Activated naive CD8-positive, alpha-beta T cell treated with anti-CD3 and anti-CD28 coated beads, Interleukin-2, amount 10 ng/mL, durations not matched to agents 7 days and 5 days (primary cell): ENCODE data around the gene CMBL. TPM values are rescaled to one million over a fixed set of nuclear protein-coding genes. Genes with fewer than 3 reads are reported as not detected.
"Not testable (repeated sequence)": the region's sequence is repeated elsewhere in the genome, so short reads cannot be mapped to it uniquely, and the experiment has no call there.

Experiments
- ATAC-seq: fragments of 150-1000 bp; cut with Tn5 transposase; one replicate; pipeline ENCODE4 v1.10.0; 2021; ENCODE audit warnings: low read depth, moderate library complexity
- POLR2A ChIA-PET: fragments of 350-600 bp; sonication (Branson Sonifier 250); formaldehyde crosslinking; loops from one replicate; lab custom pipeline; 2021; ENCODE audit warnings: antibody characterized with exemption; lab: Charles Lee
- DNase-seq: peaks from one replicate; pipeline ENCODE4 v3.0.0; 2021
- H3K27ac Mint-ChIP-seq: one replicate; pipeline ENCODE4 v1.8.0; 2022; ENCODE audit warnings: mild to moderate bottlenecking, mixed read lengths
- H3K27me3 Mint-ChIP-seq: one replicate; pipeline ENCODE4 v1.8.0; 2022; ENCODE audit warnings: mild to moderate bottlenecking, moderate library complexity, mixed read lengths
- H3K36me3 Mint-ChIP-seq: one replicate; pipeline ENCODE4 v1.8.0; 2021; ENCODE audit warnings: mild to moderate bottlenecking, mixed read lengths
- H3K4me1 Mint-ChIP-seq: one replicate; pipeline ENCODE4 v1.8.0; 2021; ENCODE audit warnings: mixed read lengths
- H3K4me3 Mint-ChIP-seq: one replicate; pipeline ENCODE4 v1.8.0; 2022; ENCODE audit warnings: mild to moderate bottlenecking, moderate library complexity, mixed read lengths
- H3K9me3 Mint-ChIP-seq: one replicate; pipeline ENCODE4 v1.8.0; 2021; ENCODE audit warnings: mixed read lengths
- total RNA-seq, 2 experiments: library from RNA; stranded (reverse); gene quantifications; one replicate each; pipeline ENCODE4 v1.2.3, GENCODE V29; 2021

The CMBL gene
- total RNA-seq, 2 experiments from 2014 or later = 2.4 to 2.8 TPM

GRCh38 chr5:10279328-10279727, 28.4 kb downstream of the CMBL start:
- DNase-seq = no peak
- no peak overlapping the region for H3K27ac Mint-ChIP-seq

GRCh38 chr5:10278658-10279279, 28.9 kb downstream of the CMBL start:
- Mint-ChIP-seq H3K9me3 (no peaks in the 10 kb centered on the region), H3K27me3 (peaks cover 14% of the 10 kb centered on the region), H3K27ac (no peak overlapping the region), H3K36me3 (no peaks in the 10 kb centered on the region), H3K4me1 (peaks cover 8% of the 10 kb centered on the region), H3K4me3 (no peak overlapping the region)
- DNase-seq (no peak), ATAC-seq (no peak)
- POLR2A ChIA-PET = no interaction called here

More at GRCh38 chr5:10279328-10279727, 28.4 kb downstream of the CMBL start:
- Mint-ChIP-seq H3K27me3 (peaks cover 14% of the 10 kb centered on the region), H3K4me1 (peaks cover 8% of the 10 kb centered on the region), H3K4me3 (no peak overlapping the region), H3K36me3 (no peaks in the 10 kb centered on the region), H3K9me3 (no peaks in the 10 kb centered on the region)
- POLR2A ChIA-PET = no interaction called here
- no peak for ATAC-seq

- Mint-ChIP-seq H3K4me1 (peaks cover 8% of the 10 kb centered on the region), H3K27ac (no peak overlapping the region), H3K36me3 (no peaks in the 10 kb centered on the region), H3K9me3 (no peaks in the 10 kb centered on the region), H3K27me3 (peaks cover 15% of the 10 kb centered on the region), H3K4me3 (no peak overlapping the region)
- POLR2A ChIA-PET = interaction anchor here (1.4 kb wide), 1 partner anchor 75 kb away, joined by 5 read pairs; the partner anchor contains the start of gene MARCHF6
- ATAC-seq (no peak), DNase-seq (no peak)
Measured at GRCh38 chr5:10277773-10278630, 29.7 kb downstream of the CMBL start.

- Mint-ChIP-seq H3K27me3 (peaks cover 21% of the 10 kb centered on the region), H3K4me3 (no peak overlapping the region), H3K27ac (no peak overlapping the region), H3K36me3 (peaks cover 2% of the 10 kb centered on the region), H3K9me3 (peaks cover 2% of the 10 kb centered on the region), H3K4me1 (peaks cover 16% of the 10 kb centered on the region)
- no peak for ATAC-seq
- DNase-seq = no peak
- POLR2A ChIA-PET = interaction anchor here (1.4 kb wide), 1 partner anchor 77 kb away, joined by 5 read pairs; the partner anchor contains the start of gene MARCHF6
Measured at GRCh38 chr5:10276691-10277090, 31.0 kb downstream of the CMBL start.

GRCh38 chr5:10275991-10276390, 31.7 kb downstream of the CMBL start:
- POLR2A ChIA-PET = no interaction called here
- Mint-ChIP-seq H3K4me3 (no peak overlapping the region), H3K9me3 (peaks cover 2% of the 10 kb centered on the region), H3K4me1 (peaks cover 16% of the 10 kb centered on the region), H3K27ac (no peak overlapping the region), H3K27me3 (peaks cover 22% of the 10 kb centered on the region), H3K36me3 (peaks cover 2% of the 10 kb centered on the region)
- ATAC-seq (no peak), DNase-seq (no peak)

- Mint-ChIP-seq H3K27ac (no peak overlapping the region), H3K4me3 (no peak overlapping the region), H3K4me1 (peaks cover 21% of the 10 kb centered on the region), H3K27me3 (peaks cover 26% of the 10 kb centered on the region), H3K36me3 (peaks cover 2% of the 10 kb centered on the region), H3K9me3 (peaks cover 2% of the 10 kb centered on the region)
- no peak for DNase-seq
- POLR2A ChIA-PET = no interaction called here
- ATAC-seq = no peak
Measured at GRCh38 chr5:10275460-10275859, 32.2 kb downstream of the CMBL start.

- ATAC-seq, H3K4me3 Mint-ChIP-seq, H3K9me3 Mint-ChIP-seq, H3K36me3 Mint-ChIP-seq, DNase-seq, POLR2A ChIA-PET: not testable (repeated sequence)
- peaks cover 31% of the 10 kb centered on the region for H3K27me3 Mint-ChIP-seq
- H3K27ac Mint-ChIP-seq = peak overlapping the region; percentile 25
- H3K4me1 Mint-ChIP-seq = peaks cover 23% of the 10 kb centered on the region
Measured at GRCh38 chr5:10272875-10273209, 34.9 kb downstream of the CMBL start.

GRCh38 chr5:10272053-10272874, 35.4 kb downstream of the CMBL start:
- H3K27me3 Mint-ChIP-seq = peaks cover 25% of the 10 kb centered on the region
- peaks cover 2% of the 10 kb centered on the region for H3K36me3 Mint-ChIP-seq
- H3K4me3 Mint-ChIP-seq = no peak overlapping the region
- ATAC-seq (no peak), DNase-seq (no peak)
- H3K4me1 Mint-ChIP-seq = peaks cover 23% of the 10 kb centered on the region
- POLR2A ChIA-PET = no interaction called here
- peak overlapping the region; percentile 25 for H3K27ac Mint-ChIP-seq
- peaks cover 2% of the 10 kb centered on the region for H3K9me3 Mint-ChIP-seq

GRCh38 chr5:10268100-10268499, 39.6 kb downstream of the CMBL start:
- ATAC-seq = no peak
- Mint-ChIP-seq H3K9me3 (peaks cover 2% of the 10 kb centered on the region), H3K36me3 (peaks cover 13% of the 10 kb centered on the region), H3K27me3 (peaks cover 17% of the 10 kb centered on the region), H3K27ac (no peak overlapping the region), H3K4me3 (no peak overlapping the region), H3K4me1 (peaks cover 18% of the 10 kb centered on the region)
- no peak for DNase-seq
- POLR2A ChIA-PET = no interaction called here

GRCh38 chr5:10266839-10267238, 40.9 kb downstream of the CMBL start:
- Mint-ChIP-seq H3K27ac (no peak overlapping the region), H3K9me3 (no peaks in the 10 kb centered on the region), H3K36me3 (peaks cover 17% of the 10 kb centered on the region), H3K27me3 (peaks cover 10% of the 10 kb centered on the region), H3K4me3 (no peak overlapping the region), H3K4me1 (peaks cover 10% of the 10 kb centered on the region)
- ATAC-seq (no peak), DNase-seq (no peak)
- POLR2A ChIA-PET = no interaction called here

- Mint-ChIP-seq H3K4me1 (peaks cover 12% of the 10 kb centered on the region), H3K36me3 (peaks cover 18% of the 10 kb centered on the region), H3K27ac (no peak overlapping the region), H3K4me3 (no peak overlapping the region), H3K27me3 (peaks cover 10% of the 10 kb centered on the region), H3K9me3 (no peaks in the 10 kb centered on the region)
- DNase-seq (no peak), ATAC-seq (no peak)
- POLR2A ChIA-PET = no interaction called here
Measured at GRCh38 chr5:10266137-10266536, 41.6 kb downstream of the CMBL start.

- no peak overlapping the region for H3K4me3 Mint-ChIP-seq
- peaks cover 5% of the 10 kb centered on the region for H3K27me3 Mint-ChIP-seq
- peaks cover 21% of the 10 kb centered on the region for H3K36me3 Mint-ChIP-seq
- ATAC-seq (no peak), DNase-seq (no peak)
- H3K4me1 Mint-ChIP-seq = peaks cover 7% of the 10 kb centered on the region
- POLR2A ChIA-PET = interaction anchor here (0.7 kb wide), 1 partner anchor 16 kb away, joined by 3 read pairs; the partner anchor contains the start of genes ATPSCKMT and CCT5
- H3K9me3 Mint-ChIP-seq = no peaks in the 10 kb centered on the region
- H3K27ac Mint-ChIP-seq = peak overlapping the region; percentile 9
Measured at GRCh38 chr5:10265245-10266109, 42.2 kb downstream of the CMBL start.
